GM19397 (cell line): Measurements from ENCODE around the gene XDH.

ENCODE experiments used
- ATAC-seq: cut with Tn5 transposase; IDR thresholded peaks from one replicate; pipeline ENCODE4 v1.9.1; 2021; ENCODE audit warnings: mild to moderate bottlenecking, moderate library complexity; ENCODE audit not compliant: unreplicated experiment

The XDH gene

DNA sequence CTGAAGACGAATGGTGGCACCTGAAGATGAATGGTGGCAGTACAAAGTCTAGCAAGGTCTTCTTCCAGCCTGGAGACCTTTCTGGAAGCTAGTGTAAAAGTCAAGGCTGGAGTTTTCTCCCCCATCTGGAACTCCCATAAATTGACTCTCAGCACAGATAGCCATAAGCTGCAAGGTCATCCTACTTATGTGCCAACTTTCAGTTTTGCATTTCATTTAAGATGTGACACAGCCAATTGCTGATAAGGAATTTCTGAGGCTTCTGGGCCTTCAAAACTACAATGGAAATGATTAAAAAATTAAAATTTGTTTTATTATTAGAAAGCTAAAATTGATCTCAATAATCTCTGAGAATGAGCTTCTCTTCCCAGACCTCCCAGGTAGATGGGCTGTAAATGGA lies 10.2 kb downstream of the XDH start:
- no peak for ATAC-seq

DNA sequence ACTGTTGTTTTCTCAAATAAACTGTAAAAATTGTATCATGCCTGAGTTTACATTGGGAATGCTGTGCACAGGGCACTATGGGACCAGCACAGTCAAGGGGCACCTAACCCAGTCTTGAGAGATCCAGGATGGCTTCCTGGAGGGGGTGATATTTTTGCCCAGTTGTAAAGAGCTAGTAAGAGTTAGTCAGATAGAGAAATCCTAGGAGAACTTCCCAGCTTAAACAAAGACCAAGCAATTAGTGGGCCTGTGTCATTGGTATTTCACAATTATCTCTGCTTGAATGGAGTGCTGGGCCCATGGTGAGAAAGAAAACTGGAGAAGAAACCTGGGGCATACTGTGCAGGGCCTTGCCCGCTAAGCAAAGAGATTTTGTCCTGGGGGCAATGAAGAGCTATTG lies 12.2 kb downstream of the XDH start:
- ATAC-seq = no peak

DNA sequence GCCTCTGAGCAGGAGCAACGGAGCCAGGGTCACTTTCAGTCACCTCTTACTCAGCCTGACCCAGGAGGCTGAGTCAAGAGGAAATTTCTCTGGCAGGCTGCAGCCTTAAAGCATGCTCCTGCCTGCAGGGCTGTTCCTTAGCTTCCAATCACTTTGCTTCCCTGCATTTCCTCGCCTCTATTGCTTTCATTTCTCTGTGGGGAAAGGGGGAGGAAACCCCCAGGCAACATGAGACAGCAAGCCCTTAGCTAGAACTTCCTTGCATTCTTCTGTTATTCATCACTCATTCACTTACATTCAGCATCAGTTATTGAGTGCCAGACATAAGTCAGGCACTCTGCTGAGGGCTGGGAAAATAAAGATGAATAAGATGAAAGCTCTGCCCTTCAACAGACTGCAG lies 13.0 kb downstream of the XDH start:
- no peak for ATAC-seq

DNA sequence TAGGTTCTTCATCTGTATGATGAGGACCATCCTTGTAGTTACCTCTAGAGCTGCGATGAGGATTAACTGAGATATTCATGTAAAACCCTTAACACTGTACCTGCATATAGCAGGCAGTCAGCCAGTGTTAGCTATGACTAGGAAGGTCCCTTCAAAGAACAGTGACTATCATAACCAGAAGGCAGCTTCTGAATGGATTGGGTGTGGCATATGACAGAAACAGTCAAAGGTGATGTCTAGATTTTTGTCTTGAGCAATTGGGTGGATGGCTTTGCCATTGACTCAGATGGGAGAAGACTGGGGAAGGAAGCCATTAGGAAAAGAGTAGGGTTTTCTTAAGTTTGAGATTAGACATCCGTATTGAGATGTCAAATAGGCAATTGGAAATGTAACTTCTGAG lies 15.7 kb downstream of the XDH start:
- no peak for ATAC-seq

DNA sequence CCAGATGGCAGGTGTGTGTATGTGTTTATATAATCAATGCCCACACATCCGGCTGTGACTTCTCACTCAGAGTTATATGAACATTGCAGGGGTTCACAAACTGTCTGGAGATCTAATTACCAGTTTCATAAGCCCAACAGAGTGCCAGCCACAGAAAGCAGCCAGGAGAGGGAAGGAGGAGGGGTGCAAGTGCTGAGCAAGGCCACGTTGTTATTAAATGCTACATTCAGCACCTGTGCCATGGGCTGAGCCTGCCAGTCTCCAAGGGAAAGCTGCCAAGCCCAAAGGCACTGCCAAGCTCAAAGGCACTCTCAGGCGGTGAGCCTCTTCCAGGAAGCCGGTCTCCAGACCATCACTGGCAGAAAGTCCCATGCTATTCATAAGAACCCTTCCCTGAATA lies 17.4 kb downstream of the XDH start:
- ATAC-seq = no peak

DNA sequence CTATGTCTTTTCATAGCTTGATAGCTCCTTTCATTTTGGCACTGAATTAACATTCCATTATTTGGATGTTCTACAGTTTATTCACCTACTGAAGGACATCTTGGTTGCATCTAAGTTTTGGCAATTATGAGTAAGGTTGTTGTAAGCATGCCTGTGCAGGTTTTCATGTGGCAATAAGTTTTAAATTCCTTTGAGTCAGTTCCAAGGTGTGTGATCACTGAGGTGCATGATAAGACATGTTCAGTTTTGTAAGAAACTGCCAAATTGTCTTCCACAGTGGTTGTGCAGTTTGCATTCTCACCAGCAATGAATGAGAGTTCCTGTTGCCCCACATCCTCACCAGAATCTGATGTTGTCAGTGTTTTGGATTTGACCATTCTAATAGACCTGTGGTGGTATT lies 24.2 kb downstream of the XDH start:
- no peak for ATAC-seq

DNA sequence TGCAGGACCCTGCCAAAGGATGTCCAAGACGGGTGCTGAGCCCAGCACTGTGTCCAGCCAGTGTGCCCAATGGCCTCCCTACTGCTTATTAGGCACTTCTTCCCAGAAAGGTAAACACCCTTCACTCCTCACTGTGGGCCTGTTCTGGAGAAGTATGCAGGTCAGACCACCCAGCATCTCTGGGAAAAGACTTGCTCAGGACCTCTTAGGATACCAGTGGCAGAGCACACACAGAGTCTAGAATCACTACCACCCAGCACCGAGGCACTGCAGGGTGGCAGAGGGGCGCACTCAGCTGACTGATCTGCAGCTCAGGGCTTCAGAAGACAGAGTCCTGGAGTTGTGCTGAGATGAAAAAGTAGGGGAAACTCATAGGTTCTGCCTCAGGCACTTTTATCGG lies 25.8 kb downstream of the XDH start:
- ATAC-seq = no peak

DNA sequence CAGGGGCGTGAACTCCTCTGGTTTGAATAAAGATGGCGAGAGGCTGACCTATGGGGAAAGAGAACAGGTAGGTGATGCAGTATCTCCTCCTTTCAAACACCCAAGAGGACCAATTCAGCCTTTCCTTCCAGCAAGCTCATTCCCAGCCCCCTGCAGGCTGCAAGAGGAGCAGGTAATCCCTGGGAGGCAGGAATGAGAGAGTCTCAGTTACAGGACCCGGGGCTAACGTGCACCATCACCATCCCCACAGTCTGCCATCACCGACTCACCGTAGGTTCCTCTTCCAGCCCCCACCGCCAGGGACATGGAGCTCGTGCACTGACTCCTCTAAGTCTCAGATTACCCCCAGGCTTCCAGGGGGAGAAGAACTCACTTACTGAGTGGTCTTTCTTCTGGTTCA lies 26.7 kb downstream of the XDH start:
- no peak for ATAC-seq

DNA sequence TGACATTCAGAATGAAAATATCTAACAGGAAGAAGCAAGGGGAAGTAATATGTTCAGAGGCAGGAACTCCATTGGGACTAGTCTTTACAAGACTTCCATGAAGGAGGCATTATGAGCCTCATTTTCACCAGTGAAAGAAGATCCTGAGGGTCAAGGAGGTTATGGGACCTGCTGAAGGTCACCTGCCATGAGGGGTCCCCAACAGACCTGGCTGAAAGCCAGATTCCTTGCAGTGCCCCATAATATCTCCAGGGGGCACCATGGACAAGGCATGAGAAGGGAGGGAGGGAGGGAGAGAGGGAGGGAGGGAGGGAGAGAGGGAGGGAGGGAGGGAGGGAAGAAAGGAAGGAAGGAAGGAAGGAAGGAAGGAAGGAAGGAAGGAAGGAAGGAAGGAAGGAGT lies 27.9 kb downstream of the XDH start:
- ATAC-seq = no peak

DNA sequence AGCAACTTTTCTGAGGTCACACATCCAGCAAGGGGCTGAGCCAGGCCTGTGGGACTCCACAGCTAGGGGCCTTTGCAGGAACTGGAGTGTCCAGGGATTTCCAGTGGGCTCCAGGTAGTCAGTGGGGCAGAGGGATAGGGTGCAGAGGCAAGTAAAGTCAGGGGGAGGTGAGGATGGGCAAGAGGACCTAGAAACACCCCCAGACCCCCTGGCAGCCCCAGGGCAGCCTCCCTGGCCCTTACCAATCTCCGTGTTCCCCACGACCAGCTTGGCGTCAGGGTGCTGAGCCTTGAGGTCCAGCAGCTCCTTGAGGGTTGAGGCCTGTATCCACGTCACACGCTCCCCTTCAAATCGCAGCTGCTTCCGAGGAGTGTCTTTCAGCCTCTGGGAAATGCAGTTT lies 28.4 kb downstream of the XDH start:
- ATAC-seq = no peak

DNA sequence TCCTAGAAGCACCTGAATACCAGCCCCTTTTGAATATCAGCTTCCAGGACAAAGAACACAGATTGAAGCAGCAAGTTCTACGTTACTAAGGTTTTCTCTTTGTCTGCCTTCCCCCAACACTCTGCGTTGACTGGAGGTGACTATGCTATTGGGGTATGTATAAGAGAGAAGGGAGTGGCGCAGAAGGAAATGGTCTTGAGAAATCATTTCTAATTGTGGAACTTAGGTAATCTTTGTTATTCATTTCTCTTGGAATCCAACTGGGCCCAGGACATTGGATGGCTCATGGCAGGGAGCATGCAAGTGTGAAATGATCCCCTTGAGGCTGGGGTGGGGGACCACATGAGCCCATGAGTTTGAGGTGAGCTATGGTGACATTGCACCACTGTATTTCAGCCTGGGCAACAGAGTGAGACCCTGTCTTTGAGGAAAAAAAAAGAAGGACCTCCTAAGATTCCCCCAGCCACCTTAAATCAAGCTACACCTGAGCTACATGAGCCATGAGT lies 29.7 kb downstream of the XDH start:
- no peak for ATAC-seq

DNA sequence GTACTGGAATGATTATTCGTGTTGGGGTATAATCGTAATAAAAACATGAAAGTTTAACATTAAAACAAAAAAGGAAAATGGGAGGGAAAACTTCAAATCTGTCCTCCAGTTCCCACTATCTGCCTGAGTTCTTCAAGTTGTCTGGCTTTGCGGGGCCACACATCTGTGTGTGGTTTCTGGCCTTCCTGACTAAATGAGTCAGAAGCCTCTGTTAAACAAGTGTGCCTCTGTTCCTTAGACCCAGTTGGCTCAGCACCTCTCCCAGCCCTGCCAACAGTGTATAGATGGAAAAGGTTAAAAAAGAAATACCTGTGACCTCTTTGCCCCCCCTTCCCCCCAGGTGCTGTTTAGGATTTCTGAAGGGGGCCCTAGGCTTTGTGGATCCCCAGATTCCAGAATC lies 30.2 kb downstream of the XDH start:
- ATAC-seq = no peak

DNA sequence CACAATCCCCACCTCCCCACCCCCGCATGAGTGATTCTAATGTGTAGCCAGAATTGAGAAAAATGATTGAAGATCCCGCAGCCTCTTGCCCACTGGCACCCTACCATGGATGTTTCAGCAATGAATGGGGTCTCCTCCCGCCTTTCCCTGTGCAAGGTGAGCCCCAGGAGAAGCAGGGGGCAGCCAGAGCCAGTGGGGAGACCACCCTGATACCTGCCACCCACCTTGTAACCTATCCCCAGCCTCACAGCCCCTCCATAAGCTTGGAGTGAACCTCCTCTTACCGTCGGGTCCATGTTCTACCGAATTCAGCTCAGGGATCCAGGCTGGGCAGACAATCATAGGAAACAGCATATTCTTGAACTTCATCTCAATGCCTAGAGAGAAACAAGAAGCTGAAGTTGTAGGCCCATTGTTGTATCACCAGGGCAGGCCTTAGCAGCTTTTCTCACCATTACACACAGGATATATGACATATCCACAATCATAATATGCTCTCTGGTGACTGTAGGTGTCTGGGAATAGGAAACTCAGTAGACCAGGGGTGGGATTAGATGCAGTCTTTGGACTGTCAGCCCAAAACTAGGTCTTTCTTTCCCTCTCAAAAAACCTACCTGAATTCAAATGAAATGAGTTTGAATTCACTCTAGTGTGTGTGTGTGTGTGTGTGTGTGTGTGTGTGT lies 30.9 kb downstream of the XDH start:
- ATAC-seq = no peak

DNA sequence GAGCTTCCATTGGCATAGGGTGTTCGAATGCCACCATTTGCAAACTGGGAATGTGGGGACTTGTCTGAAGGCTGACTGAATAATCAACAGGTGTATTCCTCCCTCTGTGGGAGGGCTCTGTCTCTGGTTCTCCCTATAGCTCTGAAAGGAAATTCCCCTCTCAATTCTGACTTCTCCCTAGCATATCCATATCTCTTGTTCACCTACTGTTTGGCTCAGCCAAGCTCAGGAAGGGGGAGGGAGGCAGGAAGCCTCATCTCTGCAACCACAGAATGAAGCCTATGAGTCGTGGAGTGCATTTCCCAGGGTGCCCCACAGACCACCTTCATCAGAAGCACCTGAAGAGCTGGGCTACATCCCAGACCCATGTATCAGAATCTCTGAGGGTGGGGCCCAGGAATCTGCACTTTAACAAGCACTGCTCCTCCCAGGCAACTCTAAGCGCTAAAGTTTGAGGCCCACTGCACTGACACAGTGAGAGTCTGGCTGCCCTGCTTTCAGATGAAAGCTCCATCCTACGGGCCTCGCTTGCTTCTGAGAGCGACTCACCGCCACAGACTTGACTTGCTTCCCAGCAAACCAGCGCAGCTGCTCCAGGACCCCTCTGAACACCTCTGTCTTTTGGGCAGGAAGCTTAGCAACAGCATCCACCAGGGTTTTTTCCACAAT lies 32.0 kb downstream of the XDH start:
- no peak for ATAC-seq

DNA sequence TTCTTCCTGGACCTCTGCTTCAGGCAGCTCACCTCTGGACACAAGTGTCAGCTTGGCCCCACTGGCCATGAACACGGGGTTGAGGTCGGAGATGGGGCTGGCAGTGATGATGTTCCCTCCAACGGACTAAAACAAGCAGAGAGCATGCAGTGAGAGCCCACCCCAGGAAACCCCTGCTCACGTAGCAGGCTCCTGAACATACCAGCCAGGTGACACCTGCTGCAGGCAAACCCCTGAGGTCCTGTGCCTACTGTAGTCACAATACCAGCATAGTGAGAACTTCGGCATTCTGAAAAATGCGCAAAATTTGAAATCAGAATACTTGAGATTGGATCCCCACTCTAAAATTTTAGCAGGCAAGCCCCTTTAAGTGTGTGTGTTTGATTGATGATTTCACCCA lies 32.9 kb downstream of the XDH start:
- ATAC-seq = no peak

DNA sequence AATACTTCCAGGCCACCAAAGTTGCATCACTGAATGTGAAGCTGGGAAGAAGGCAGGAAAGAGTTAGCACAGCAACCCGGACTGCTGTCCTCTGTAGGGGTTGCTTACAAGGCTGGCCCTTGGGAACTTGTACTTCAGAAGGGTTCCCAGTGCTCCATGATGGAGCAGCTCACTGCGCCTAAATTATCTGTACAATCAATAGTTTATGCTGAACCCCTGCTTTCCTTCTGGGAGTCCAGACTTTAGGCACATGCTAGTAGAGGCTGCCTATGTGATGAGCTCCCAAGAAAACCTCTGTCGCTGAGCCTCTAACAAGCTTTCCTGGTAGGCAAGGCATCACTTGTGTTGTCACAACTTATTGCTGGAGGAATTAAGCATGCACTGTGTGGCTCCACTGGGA lies 34.3 kb downstream of the XDH start:
- ATAC-seq = no peak

DNA sequence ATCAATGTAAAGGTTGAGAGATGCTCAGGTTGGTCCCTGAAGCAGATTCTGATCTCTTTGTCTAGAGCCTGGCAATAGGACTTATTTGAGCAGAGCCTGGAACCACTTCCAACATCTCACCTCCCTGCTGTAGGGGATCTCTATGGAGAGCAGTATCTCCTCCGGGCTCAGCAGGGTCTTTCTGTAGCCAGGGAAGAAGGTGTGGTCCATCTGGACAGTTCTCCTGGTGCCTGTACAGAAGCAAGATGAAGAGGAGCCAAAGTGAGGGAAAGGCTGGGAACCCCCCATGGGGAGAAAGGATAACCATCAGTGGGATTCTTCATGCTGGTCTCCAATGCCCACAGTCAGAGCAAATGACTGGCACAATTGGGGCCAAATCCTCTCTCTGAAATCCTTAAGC lies 34.8 kb downstream of the XDH start:
- ATAC-seq = no peak

DNA sequence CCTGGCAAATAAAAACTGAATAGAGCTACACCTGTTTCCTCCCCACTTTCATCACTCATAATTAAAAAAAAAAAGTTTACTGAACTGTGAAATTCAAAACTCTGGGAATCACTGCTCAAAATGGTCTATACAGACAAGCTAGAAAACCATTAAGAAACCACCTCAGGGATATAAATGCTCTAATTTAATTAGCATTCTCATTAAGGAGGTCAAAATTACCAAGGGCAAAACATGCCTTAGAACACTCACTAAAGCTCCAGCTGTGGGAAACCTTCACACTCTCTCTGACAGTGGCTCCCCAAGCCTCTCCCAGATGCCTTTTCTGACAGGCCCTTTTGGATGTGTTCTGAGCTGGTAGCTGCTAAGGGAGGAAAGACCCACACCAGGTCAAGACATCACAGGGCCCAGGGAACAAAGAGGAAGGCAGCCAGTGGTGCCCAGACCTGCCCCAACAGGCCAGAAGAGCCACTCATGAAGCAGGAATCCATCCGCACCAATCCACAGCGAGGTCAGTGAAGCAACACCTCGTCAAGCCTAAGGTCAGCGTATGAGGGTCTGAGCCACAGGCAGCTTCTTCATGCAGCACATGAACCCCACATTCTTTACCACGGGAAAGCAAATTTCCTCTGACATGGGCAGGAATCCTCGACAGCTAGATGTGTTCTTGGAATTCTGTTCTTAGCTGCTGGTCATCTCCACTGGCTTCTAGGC lies 35.6 kb downstream of the XDH start:
- no peak for ATAC-seq

DNA sequence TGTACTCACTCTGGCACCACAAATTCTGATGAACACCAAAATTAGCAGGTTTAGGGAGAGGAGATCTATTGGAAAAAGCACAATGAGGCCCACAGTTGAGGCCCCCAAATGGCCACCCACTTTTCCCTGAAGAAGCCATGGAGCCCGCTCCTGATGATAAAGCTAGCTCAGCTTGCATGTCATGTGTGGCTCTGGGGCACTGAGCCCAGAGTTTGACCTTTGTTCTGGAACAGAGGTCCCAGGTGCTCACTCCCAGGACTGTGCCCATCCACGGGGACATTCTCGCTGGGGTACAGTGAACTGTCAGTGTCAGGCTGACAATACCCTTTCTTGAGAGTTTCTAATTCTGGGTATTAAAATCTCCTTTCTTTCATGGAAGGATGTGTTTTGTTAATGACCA lies 36.2 kb downstream of the XDH start:
- no peak for ATAC-seq

DNA sequence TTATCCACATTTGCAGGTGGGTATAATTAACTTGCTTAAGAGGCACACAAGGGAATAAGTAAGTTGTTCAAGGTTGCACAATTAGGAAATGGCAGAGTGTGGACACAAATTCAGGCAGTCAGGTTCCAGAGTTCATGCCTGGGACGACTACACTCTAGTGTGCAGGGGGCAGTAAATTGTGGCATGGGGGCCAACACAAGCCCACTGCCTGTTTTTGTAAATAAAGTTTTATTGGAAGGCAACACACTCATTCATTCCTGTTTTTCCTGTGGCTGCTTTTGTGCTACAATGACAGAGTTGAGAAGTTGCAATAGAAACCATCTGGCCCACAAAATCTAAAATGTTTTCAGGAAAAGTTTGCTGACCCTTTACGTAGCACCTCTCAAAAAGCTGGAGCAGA lies 41.4 kb downstream of the XDH start:
- no peak for ATAC-seq

DNA sequence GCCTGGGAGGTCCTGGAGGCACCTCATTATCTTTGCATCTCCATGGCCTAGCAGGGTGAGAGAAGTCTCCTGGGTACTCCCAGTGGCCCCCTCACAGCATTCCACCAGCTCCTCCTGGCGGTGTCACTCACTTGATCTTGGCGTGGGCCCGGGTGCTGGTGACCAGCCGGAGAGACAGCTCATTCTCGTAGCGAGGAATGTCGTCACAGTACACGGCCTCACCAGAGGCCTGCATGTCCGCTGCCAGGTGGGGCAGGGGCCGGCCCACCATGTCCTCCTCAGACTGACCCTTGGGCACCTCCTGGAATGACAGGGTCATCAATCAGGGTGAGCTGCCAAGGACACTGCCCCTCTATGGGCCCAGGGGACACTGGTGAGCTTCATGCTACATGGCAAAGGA lies 42.4 kb downstream of the XDH start:
- ATAC-seq = no peak

DNA sequence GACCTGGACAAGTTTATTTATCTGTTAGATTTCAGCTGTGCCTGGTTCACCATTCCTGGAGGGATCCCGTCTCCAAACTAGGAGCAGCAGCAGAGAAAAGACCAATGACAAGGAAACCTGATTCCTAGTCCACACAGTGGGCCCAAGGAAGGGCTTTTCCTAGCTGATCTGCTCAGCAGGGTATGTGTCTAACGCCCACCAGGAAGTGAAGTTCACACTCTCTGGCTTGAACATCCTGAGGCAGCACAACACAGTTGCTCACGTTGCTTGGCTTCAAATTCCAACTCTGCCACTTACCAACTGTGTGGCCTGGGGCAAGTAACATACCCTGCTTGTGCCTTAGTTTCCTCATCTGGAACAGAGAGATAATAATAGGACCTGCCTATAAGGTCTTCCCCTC lies 42.9 kb downstream of the XDH start:
- ATAC-seq = no peak
